Smooth muscle cell of trachea (primary cell): Measurements from ENCODE around the gene AGTPBP1. TPM values are rescaled to one million over a fixed set of nuclear protein-coding genes. Genes with fewer than 3 reads are reported as not detected.

Experiments
- total RNA-seq: library from RNA; depleted of rRNA; stranded (reverse); fragments of >200 nt; gene quantifications from 2 replicates; pipeline ENCODE4 v1.2.1, GENCODE V29; 2014

AGTPBP1 gene, protein sequence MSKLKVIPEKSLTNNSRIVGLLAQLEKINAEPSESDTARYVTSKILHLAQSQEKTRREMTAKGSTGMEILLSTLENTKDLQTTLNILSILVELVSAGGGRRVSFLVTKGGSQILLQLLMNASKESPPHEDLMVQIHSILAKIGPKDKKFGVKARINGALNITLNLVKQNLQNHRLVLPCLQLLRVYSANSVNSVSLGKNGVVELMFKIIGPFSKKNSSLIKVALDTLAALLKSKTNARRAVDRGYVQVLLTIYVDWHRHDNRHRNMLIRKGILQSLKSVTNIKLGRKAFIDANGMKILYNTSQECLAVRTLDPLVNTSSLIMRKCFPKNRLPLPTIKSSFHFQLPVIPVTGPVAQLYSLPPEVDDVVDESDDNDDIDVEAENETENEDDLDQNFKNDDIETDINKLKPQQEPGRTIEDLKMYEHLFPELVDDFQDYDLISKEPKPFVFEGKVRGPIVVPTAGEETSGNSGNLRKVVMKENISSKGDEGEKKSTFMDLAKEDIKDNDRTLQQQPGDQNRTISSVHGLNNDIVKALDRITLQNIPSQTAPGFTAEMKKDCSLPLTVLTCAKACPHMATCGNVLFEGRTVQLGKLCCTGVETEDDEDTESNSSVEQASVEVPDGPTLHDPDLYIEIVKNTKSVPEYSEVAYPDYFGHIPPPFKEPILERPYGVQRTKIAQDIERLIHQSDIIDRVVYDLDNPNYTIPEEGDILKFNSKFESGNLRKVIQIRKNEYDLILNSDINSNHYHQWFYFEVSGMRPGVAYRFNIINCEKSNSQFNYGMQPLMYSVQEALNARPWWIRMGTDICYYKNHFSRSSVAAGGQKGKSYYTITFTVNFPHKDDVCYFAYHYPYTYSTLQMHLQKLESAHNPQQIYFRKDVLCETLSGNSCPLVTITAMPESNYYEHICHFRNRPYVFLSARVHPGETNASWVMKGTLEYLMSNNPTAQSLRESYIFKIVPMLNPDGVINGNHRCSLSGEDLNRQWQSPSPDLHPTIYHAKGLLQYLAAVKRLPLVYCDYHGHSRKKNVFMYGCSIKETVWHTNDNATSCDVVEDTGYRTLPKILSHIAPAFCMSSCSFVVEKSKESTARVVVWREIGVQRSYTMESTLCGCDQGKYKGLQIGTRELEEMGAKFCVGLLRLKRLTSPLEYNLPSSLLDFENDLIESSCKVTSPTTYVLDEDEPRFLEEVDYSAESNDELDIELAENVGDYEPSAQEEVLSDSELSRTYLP
- total RNA-seq = 10.9 and 17.7 TPM in 2 replicates

DNA sequence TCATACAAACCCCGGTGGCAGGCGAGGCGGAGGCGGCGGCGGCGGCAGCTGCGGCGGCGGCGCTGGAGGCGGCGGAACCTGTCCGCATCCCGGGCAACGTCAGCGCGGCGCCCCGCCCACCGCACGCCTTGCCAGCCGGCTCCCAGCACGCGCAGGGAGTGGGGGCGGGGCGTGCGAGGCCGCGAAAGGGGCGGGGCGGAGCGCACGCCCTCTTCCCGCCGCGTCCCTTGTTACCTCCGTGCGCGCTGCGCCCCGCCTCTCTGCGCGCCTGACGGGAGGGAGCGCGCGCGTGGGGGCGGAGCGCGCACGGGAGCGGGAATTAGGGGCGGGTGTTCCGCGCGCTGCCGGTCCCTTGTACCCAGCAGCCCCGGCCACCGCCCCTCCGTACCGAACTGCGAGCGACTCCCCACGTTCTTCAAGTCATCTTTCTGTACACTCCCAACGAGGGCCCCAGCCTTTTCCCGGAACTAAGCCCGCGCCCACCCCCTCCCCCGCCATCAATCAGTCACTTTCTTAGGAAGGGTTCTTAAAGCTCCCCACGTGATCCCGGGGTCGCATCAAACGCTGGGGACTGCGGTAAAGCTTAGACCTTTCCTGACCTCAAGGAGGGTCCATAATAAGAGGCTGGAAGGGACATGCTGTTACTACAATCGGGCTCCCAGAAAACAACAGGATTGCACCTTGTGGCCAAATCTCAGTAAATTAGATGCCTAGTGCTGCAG is at the start of gene AGTPBP1:
AGTPBP1 (minus strand) TSS at position 80 of the 722 bp plus-strand sequence. CDS start 29,421 bp downstream, outside the sequence.

Other genes with a start within 250 kb of the AGTPBP1 start
- gene NAA35, start 199.2 kb upstream of the AGTPBP1 start, total RNA-seq = 17.2 and 29.1 TPM in 2 replicates